ENCODE measurements around the gene FMN2. TPM values are rescaled to one million over a fixed set of nuclear protein-coding genes. Genes with fewer than 3 reads are reported as not detected.
"Not testable (repeated sequence)": the region's sequence is repeated elsewhere in the genome, so short reads cannot be mapped to it uniquely, and the experiment has no call there.

FMN2 gene
- total RNA-seq, 1 donor from 2014 or later: not detected

- intact Hi-C loops (cut with DNase I): no loop called here
- ATAC-seq (ENCODE audit: poor library complexity): no peak
These were observed 82.2 kb downstream of the FMN2 start for GRCh38 chr1:240173836-240174235.

GRCh38 chr1:240174734-240175133 lies 83.1 kb downstream of the FMN2 start:
- intact Hi-C loops (cut with DNase I): no loop called here
- ATAC-seq (ENCODE audit: poor library complexity): no peak

More at GRCh38 chr1:240173836-240174235, 82.2 kb downstream of the FMN2 start:
- DNase-seq: no peak

DNA sequence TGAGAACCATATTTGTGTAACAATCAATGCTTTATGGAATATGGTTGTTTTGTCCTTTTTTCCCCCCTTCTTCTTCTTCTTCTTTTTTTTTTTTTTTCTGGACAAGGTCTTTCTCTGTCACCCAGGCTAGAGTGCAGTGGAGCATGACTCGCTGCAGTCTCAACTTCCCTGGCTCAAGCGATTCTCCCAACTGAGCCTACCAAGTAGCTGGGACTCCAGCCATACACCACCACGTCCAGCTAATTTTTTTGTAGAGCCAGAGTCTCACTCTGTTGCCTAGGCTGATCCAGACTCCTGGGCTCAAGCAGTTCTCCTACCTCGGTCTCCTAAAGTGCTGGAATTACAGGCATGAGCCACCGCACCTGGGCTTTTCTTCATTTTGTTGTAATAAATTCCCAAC lies 86.7 kb downstream of the FMN2 start:
- DNase-seq (no peak), ATAC-seq (ENCODE audit: poor library complexity) (no peak)
- intact Hi-C loops (cut with DNase I): no loop called here

More at GRCh38 chr1:240174734-240175133, 83.1 kb downstream of the FMN2 start:
- DNase-seq: no peak

DNA sequence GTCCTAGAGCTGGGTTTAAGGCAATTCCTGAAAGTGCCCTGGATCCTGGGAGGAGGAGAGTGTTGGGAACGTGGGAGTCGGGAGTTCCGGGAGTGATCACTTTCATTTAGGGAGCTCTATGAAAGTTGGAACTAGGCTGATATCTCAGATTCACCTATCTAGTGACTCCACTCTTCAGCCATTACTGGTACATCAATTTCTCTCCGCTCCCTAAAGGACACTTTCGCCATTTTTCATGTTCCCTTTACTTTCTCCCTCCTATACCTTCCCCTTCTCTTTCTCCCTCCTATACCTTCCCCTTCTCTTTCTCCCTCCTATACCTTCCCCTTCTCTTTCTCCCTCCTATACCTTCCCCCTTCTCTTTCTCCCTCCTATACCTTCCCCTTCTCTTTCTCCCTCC lies 93.0 kb downstream of the FMN2 start:
- DNase-seq; ATAC-seq (ENCODE audit: poor library complexity); intact Hi-C loops (cut with DNase I): not testable (repeated sequence)

DNA sequence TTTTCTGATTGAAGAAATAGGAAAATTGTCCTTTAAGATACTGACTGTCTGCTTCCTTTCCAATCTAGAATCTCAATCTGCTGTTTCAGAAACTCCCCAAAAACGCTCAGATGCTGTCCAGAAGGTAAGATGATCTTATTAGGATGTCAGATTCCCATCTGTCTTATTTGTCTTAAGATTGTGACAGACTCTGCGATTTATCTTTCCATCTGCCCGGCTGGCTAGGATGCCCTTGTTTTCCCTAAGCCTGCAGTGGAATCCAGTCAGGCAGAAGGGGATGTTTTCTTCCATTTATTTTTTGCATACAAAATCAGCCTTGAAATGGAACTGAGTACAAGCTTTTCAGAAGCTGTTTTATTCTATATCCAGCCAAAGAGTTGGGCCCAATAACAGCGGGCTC lies 96.5 kb downstream of the FMN2 start:
- intact Hi-C loops (cut with DNase I): no loop called here
- DNase-seq (no peak), ATAC-seq (ENCODE audit: poor library complexity) (no peak)

DNA sequence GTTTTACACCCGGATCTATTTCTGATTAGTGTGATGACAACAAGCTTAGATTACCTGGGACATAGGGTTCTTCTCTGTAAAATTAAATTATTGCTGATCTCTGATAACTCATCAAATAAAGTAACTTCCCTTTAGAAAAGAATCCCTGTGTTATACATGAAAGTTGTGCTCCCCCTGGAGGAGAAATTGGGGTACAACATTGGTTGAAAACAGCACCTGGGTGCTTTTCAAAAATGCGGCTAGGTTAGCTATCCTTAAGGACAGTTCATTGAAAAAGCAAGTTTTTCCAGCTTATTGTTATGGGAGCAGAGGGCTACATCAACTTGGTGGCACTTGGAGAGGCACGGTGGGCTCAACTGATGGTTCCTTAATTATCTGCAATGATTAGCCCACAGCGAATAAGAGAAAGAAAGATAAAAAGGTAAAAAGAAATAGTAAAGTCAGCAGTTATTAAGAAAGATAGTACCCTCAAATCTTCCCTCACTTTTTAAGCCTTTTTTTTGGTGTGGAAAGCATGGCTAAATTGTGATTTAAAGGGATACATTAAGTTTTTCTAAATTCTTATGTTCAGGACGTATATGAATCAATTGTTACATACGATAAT lies 97.8 kb downstream of the FMN2 start:
- DNase-seq (no peak), ATAC-seq (ENCODE audit: poor library complexity) (no peak)
- intact Hi-C loops (cut with DNase I): no loop called here

GRCh38 chr1:240190881-240191401 lies 99.3 kb downstream of the FMN2 start:
- DNase-seq: no peak
- intact Hi-C loops (cut with DNase I): no loop called here
- ATAC-seq (ENCODE audit: poor library complexity): no peak

- intact Hi-C loops (cut with DNase I): no loop called here
- no peak for ATAC-seq (ENCODE audit: poor library complexity)
- no peak for DNase-seq
These were observed 101.2 kb downstream of the FMN2 start for GRCh38 chr1:240192851-240193250.

DNA sequence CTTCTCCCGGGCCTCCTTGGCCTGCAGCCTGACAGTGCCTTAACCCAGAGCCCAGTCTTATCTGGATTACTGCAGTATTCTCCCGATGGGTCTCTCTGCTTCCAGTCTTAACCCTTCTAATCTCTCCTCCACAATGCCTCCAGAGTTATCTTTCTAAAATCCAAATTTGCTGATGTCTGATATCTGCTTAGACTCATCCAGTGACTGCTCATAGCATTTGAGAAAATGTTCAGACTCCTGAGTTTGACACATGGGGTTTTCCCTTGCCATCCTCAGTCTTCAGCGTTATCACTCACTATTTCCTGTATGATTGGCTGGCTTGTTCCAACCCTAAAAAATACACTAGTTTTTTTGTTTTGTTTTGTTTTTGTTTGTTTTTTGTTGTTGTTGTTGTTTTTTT lies 102.0 kb downstream of the FMN2 start:
- no peak for ATAC-seq (ENCODE audit: poor library complexity)
- intact Hi-C loops (cut with DNase I): no loop called here
- no peak for DNase-seq

- intact Hi-C loops (cut with DNase I): no loop called here
- ATAC-seq (ENCODE audit: poor library complexity) (no peak), DNase-seq (no peak)
These were observed 102.4 kb downstream of the FMN2 start for GRCh38 chr1:240194120-240194519.

- intact Hi-C loops (cut with DNase I): no loop called here
- DNase-seq (no peak), ATAC-seq (ENCODE audit: poor library complexity) (no peak)
These were observed 106.7 kb downstream of the FMN2 start for GRCh38 chr1:240198376-240198775.

DNA sequence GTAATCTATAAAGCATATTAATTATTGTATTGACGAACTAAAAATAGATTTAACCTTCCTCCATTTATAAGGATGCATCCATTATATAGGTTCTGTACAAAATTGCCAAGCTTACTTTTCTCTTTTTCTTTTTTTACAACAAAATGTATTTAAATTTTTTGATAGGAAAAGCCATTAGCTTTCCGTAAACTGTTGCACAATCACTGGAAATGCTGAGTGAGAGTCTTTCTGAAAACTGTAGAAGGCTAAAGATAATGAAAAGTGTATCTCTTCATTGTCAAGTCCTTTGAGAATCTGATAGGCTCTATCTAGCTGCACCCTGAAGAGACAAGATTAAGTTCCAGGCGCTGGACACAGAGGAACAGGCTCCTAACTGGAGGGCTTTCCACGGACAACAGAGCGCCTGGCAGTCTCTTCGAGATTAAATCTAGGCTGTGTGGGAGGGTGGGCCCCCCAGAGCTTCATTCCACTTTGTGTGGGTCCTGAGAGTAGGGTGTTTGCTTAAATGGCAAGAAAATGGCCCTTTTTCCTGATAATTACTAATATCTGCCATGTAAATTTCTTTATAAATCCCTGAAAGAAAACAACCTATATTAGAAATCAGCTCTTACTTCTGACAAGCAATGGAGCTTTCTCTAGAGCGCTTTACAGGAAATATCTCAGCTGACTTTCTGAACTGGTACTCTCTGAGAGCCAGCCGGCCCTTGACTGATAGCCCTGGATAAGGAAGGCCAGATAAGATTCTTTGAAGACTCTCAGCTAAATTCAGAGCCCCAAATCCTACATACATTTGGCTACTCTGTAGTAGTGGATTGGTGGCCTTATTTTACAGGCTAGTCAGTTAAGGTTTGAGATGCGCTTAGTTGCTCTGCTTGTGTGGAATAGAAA lies 108.3 kb downstream of the FMN2 start:
- ATAC-seq (ENCODE audit: poor library complexity): no peak
- DNase-seq: no peak
- intact Hi-C loops (cut with DNase I): no loop called here

DNA sequence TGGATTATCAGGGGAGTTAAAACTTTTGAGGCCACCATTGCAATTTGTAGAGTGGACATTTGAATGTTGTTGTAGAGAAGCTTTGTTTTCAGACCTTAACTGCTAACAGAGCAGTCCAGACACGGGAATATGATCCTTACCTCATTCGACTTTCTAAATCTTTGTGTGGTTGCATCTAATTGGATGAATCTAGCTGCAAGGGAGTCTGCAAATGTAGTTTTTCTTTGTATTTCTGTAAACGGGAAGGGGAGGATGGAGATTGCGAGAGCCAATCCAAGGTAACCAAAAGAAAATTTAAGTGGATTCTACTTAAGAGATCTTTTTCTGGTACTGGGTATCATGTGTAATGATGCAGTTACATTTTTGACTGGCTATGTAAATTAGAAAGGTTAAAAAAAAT lies 110.2 kb downstream of the FMN2 start:
- no peak for ATAC-seq (ENCODE audit: poor library complexity)
- intact Hi-C loops (cut with DNase I): no loop called here
- no peak for DNase-seq

GRCh38 chr1:240207073-240207709 lies 115.5 kb downstream of the FMN2 start:
- intact Hi-C loops (cut with DNase I): no loop called here
- DNase-seq (no peak), ATAC-seq (ENCODE audit: poor library complexity) (no peak)

GRCh38 chr1:240210026-240210425 lies 118.3 kb downstream of the FMN2 start:
- intact Hi-C loops (cut with DNase I): no loop called here
- no peak for DNase-seq
- ATAC-seq (ENCODE audit: poor library complexity): no peak

GRCh38 chr1:240212556-240212955 lies 120.9 kb downstream of the FMN2 start:
- ATAC-seq (ENCODE audit: poor library complexity) (no peak), DNase-seq (no peak)
- intact Hi-C loops (cut with DNase I): no loop called here

- intact Hi-C loops (cut with DNase I): no loop called here
- no peak for DNase-seq
- no peak for ATAC-seq (ENCODE audit: poor library complexity)
These were observed 125.7 kb downstream of the FMN2 start for GRCh38 chr1:240217403-240217802.

DNA sequence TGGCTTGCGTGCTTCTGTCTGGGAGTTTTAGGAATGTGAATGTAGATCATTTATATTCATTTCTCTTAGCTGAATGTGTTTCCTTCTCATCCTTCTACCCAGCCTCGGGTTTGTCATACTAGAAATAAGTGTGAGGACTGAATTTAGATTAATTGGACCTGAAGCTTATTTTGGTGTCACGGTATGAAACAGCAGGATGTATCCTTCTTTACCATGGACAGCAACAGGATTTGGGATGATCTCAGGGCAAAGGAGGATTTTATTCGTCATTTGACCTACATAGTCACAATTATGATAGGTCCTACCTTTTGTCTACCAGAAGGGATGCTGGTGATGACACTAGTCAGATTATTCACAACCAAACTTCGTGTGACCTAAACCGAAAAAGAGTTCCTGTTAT lies 127.4 kb downstream of the FMN2 start:
- ATAC-seq (ENCODE audit: poor library complexity) (no peak), DNase-seq (no peak)
- intact Hi-C loops (cut with DNase I): no loop called here

GRCh38 chr1:240226102-240226501 lies 134.4 kb downstream of the FMN2 start:
- DNase-seq (no peak), ATAC-seq (ENCODE audit: poor library complexity) (no peak)
- intact Hi-C loops (cut with DNase I): no loop called here

DNA sequence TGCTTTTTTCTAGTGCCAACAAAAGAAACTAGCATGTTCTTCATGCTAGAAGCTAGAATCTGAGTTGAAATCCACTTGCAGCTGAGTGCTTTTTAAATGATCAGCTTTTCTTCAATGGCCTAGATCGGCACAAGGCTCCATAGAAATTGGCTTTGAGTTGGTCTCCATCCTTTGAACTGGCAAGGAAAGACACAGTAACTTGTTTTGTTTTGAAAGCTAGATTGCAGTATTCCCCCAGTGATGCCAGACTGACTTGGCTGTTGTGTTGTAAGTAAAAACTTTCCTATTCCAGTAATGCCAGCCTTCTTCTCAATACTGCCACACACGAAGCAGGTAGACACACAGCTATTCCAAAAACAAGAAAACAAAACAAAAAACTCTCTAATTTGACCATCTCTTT lies 139.1 kb downstream of the FMN2 start:
- DNase-seq (no peak), ATAC-seq (ENCODE audit: poor library complexity) (no peak)
- intact Hi-C loops (cut with DNase I): no loop called here
